Stimulated activated CD8-positive, alpha-beta memory T cell treated with anti-CD3 and anti-CD28 coated beads, Interleukin-4, amount 100 ng/mL, for 1 hour (primary cell): ENCODE results near the gene FAM107B.

Experiments used
- DNase-seq, 2 donors: peaks; one replicate each; pipeline ENCODE4 v3.0.0-alpha.2; 2020; ENCODE audit warnings: low read depth in 2 of 2, low spot score in 1 of 2

The FAM107B gene

DNA sequence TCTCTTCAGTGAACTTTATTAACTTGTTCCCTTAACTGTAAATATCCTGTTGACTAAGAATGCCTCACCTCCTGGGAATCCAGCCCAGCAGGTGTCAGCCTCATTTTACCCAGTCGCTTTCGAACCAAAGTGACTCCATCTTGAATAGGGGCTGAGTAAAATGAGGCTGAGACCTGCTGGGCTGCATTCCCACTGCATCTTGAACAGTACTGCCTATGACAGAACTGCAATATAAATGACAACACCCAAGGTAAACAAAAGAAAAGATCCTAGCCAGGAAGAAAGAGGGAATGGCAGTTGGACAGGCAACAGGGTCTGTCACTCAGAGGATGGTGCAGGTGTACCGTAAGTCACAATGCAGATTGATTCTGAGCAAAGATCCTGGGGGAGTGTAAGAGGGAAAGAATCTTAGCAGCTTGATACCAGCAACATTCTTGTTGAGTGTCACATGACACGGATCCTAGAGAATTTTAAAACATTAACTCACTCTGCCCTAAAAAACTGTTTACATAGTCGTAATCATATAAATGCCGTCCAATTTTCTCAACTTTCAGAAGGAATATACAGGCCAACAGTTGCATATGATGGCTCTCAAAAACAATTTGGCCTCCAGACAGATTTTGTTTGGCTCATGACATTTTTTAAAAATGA is 4.4 kb upstream of the FAM107B start:
- DNase-seq, result no peak

GRCh38 chr10:14776546-14776945 is 1.8 kb upstream of the FAM107B start:
- DNase-seq, result no peak

GRCh38 chr10:14775656-14776055 is 959 bp upstream of the FAM107B start:
- DNase-seq, result no peak

DNA sequence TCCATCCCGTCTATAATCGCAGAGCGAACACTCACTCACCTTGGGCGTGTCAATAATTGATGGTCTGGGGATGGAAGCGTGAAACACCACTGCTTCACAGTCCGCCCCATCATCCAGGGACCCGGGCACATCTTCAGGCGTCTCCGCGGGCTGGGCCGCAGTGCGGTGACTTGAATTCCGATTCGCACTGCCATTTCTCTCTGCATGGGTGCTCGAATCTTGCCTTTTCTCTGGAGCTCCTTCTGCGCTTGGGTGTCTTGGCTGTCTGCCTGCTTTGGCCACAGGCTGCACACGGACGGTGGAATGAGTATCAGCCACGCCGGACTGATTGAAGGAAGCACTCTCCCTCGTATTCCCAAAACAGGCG is 500 bp downstream of the FAM107B start:
- DNase-seq, result no peak

DNA sequence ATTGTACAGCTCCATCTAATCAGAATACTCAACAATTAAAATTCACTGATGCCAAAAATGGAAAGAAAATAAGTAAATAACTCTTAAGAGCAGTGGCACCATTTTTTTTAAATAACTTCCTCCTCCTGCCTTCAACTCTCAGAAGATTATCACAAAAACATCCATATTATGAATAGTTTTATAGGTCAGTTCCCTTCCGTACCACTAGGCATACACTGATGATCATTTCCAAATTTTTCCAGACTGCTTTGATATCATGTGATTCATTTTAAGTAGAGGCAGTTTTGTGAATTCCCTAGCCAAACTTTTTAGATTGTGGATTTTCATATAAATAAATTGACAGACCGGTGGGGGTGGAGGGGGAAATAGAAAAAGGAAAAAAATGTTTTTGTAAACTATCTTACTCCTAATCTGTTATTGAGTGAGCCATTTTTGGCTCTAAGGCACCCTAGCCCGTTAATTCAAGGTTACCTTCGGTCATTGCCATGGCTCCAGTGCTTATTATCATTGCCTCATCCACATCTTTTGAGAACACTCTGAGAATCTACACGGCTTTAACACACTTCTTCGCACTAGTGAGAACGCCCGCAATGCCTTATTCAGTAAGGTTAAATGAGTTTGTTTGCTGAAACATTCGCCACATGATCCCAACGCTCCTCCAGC is 1.0 kb downstream of the FAM107B start:
- no peak for DNase-seq

DNA sequence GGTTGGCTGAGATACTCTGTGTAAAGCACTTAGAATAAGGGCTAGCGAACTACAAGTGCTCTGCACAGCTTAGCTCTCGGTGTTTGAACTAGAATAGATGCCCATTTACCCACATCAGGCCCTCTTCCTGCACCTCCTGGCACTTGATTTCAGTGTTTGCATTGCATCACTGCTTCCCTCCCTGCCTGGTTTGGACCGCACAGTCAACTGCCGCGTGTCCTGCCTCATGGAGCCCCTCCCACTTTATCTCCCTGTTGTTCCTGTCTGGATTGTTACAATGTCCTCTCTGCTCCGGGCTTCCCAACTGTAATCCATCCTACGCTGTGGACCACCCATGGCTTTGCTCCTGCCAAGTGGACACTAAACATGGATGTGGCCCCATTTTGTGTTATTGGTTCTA is 2.3 kb downstream of the FAM107B start:
- no peak for DNase-seq

GRCh38 chr10:14770927-14771326 is 3.8 kb downstream of the FAM107B start:
- no peak for DNase-seq

- DNase-seq, result no peak
Observed at GRCh38 chr10:14761372-14761771, 13.3 kb downstream of the FAM107B start.

DNA sequence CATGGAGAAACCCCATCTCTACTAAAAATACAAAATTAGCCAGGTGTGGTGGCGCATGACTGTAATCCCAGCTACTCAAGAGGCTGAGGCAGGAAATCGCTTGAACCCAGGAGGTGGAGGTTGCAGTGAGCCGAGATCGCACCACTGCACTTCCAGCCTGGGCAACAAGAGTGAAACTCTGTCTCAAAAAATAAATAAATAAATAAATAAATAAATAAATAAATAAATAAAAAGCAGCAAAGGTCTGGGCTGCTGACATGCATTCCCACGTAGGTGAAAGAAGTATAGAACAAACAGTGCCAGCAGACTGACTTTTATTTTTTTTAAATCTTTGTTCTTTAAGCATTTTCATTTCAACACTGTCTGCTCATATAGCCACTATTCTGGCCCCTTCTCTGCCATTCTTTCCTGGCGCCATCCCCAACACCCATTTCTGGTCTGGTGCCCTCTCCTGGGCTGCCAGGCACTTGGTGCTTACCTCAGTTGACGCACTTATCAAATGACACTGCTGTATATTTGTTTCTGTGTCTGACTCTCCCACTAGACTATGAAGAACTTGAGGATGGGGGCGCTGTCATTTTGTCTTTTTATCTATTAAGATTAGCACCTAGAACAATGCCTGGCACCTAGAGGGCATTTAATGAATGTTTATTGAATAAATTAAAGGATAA is 15.6 kb downstream of the FAM107B start:
- DNase-seq, result no peak

GRCh38 chr10:14758451-14758850 is 16.2 kb downstream of the FAM107B start:
- DNase-seq, result no peak

- no peak for DNase-seq
Observed at GRCh38 chr10:14757986-14758385, 16.7 kb downstream of the FAM107B start.

DNA sequence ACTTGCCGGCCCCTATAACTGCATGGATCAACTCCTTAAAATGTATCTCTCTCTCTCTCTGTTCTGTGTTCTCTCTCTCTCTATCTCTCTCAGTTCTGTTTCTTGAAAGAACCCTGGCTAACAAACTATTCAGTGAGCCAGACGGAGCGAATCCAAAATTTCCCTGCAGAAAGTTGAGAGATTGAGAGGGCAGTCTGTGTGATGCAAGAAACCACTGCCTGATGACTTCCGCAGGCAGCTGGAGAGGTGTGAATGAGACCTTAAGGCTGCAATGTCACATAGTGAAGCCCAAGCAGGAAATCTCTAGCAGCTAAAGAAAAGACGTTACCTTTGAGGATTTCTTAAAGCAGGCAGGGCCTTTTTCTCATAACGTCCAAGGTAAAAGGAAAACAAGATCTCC is 17.3 kb downstream of the FAM107B start:
- no peak for DNase-seq

DNA sequence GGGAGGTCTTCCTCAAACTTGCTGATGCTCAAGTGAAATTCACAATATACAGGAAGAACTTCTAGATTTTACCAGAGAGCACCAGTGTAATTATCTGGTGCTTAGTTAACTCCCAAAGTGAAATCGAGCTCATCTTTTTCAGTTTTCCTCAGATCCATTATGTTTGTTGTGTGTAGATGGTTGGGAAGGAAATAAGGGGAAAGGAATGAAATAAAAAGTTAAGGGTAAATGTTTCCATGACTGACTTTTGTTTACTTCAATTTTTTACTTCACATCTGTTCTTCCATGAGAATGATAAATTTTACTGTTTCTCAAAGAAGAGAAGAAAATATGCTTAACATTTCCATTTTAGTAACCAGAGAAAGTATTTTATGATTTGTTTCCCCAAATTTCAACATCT is 21.3 kb downstream of the FAM107B start:
- DNase-seq, result no peak

DNA sequence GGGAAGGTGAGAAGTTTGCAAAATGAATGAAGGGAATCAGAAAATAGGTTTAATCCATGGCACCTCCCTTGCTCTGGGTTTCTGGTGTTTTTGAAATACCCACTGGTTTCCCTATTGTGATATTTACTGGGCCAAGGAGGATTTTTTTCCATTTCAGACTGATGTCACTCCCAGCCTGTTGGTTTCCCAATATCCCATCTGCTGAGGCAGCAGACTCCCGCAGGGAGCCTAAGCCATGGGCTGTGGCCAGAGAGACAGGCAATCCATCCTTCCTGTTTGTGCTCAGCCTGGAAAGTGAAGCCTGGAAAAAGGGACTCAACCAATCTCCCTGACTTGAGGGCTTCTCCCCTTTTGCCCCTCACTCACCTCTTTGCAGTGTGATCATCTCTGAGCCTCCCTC is 22.8 kb downstream of the FAM107B start:
- DNase-seq, result no peak

GRCh38 chr10:14751014-14751896 is 23.4 kb downstream of the FAM107B start:
- no peak for DNase-seq

GRCh38 chr10:14749070-14749809 is 25.5 kb downstream of the FAM107B start:
- DNase-seq, result no peak

DNA sequence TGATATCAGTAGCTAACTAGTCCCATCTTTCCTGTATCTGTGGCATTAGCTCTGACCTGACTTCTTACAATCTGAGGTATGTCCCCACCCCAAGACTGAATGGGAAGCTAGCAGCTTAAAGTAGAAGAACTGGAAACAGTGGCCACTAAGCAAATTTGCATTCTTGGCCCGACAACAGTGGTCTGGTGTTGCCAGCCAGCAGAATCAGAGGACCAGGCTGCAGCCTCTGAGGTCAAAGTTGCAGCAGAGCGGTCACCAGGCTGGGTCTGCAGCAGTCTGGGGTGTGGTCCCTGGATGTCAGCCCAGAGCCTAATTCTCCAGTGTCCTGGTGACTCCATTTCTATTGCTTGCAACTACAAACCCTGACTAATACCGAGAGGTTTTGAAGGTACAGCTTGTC is 26.3 kb downstream of the FAM107B start:
- DNase-seq, result no peak

GRCh38 chr10:14742815-14743214 is 31.9 kb downstream of the FAM107B start:
- DNase-seq, result no peak

GRCh38 chr10:14742382-14742781 is 32.3 kb downstream of the FAM107B start:
- no peak for DNase-seq

- DNase-seq, result no peak
Observed at GRCh38 chr10:14740684-14741247, 33.9 kb downstream of the FAM107B start.
